HG03103 (cell line): ENCODE results near the gene AP5Z1.

ENCODE experiments used
- ATAC-seq: cut with Tn5 transposase; IDR thresholded peaks from one replicate; pipeline ENCODE4 v1.9.1; 2021; ENCODE audit warnings: low read depth; ENCODE audit not compliant: unreplicated experiment

Gene AP5Z1

GRCh38 chr7:4835398-4836205 lies 60.2 kb downstream of the AP5Z1 start:
- ATAC-seq = no peak

GRCh38 chr7:4836206-4836661 lies 60.8 kb downstream of the AP5Z1 start:
- ATAC-seq = no peak

GRCh38 chr7:4837041-4837802 lies 61.8 kb downstream of the AP5Z1 start:
- ATAC-seq = no peak

- no peak for ATAC-seq
Measured at GRCh38 chr7:4837803-4838625, 62.6 kb downstream of the AP5Z1 start.

GRCh38 chr7:4838626-4839334 lies 63.4 kb downstream of the AP5Z1 start:
- no peak for ATAC-seq

- no peak for ATAC-seq
Measured at GRCh38 chr7:4840079-4840501, 64.7 kb downstream of the AP5Z1 start.
